ENCODE data around the gene TRMT1L.

DNA sequence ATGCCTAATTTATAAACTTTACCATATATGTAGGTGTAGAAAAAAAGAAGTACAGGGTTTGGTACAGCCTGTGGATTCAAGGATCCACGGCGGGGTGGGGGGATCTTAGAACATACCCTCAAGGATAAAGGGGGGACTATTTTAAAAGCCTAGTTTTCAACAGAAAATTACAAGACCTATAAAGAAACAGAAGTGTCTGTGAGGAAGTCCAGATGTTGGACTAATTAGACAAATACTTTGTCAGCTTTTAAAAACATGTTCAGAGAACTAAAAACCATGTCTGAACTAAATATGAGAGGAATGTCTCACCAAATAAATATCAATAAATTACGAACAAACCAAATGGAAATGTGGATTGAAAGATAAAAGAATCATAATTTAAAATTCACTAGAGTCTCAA lies 51.6 kb downstream of the TRMT1L start:
- no peak for TF ChIP-seq POLR2AphosphoS5 (IDR thresholded peaks at IDR 0.05)
- TF ChIP-seq, protein P1, sequence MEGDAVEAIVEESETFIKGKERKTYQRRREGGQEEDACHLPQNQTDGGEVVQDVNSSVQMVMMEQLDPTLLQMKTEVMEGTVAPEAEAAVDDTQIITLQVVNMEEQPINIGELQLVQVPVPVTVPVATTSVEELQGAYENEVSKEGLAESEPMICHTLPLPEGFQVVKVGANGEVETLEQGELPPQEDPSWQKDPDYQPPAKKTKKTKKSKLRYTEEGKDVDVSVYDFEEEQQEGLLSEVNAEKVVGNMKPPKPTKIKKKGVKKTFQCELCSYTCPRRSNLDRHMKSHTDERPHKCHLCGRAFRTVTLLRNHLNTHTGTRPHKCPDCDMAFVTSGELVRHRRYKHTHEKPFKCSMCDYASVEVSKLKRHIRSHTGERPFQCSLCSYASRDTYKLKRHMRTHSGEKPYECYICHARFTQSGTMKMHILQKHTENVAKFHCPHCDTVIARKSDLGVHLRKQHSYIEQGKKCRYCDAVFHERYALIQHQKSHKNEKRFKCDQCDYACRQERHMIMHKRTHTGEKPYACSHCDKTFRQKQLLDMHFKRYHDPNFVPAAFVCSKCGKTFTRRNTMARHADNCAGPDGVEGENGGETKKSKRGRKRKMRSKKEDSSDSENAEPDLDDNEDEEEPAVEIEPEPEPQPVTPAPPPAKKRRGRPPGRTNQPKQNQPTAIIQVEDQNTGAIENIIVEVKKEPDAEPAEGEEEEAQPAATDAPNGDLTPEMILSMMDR (IDR thresholded peaks at IDR 0.05), result no peak

All from gastroesophageal sphincter (tissue), 3 donors.